GM23338 (cell line): ENCODE results near the gene CDYL2. TPM values are rescaled to one million over a fixed set of nuclear protein-coding genes. Genes with fewer than 3 reads are reported as not detected.

Experiments
- ATAC-seq: fragments of 200-7000 bp; cut with Tn5 transposase; 3 replicates; pipeline ENCODE4 v1.9.1; 2020
- DNase-seq: peaks from one replicate; pipeline ENCODE4 v3.0.0-alpha.2; 2015; ENCODE audit warnings: low spot score
- H2AFZ ChIP-seq: fragments of 200-600 bp; sonication (generic); 2 replicates; pipeline ENCODE4 v1.8.0; 2016; ENCODE audit warnings: antibody characterized with exemption, mild to moderate bottlenecking, moderate library complexity
- H3F3A ChIP-seq: fragments of 200-600 bp; sonication (generic); replicated peaks from 2 replicates; pipeline ENCODE4 v1.8.0; 2017; ENCODE audit warnings: antibody characterized with exemption, mixed run types, low read depth
- H3K27ac ChIP-seq: fragments of 200-600 bp; sonication (generic); 2 replicates; pipeline ENCODE4 v1.6.1; 2016; ENCODE audit warnings: low read depth
- H3K27me3 ChIP-seq: fragments of 200-600 bp; sonication (generic); 2 replicates; pipeline ENCODE4 v1.8.0; 2016; ENCODE audit warnings: mild to moderate bottlenecking, mixed run types, moderate library complexity; ENCODE audit not compliant: insufficient read depth
- H3K36me3 ChIP-seq: fragments of 200-600 bp; sonication (generic); 2 replicates; pipeline ENCODE4 v1.8.0; 2016; ENCODE audit warnings: mild to moderate bottlenecking; ENCODE audit not compliant: insufficient read depth
- H3K4me1 ChIP-seq: fragments of 200-600 bp; sonication (generic); 2 replicates; pipeline ENCODE4 v1.8.0; 2016; ENCODE audit warnings: mild to moderate bottlenecking, moderate library complexity; ENCODE audit not compliant: insufficient read depth
- H3K4me2 ChIP-seq: fragments of 200-600 bp; sonication (generic); 2 replicates; pipeline ENCODE4 v1.7.1; 2017; ENCODE audit warnings: mixed run types
- H3K4me3 ChIP-seq: fragments of 200-600 bp; sonication (generic); 2 replicates; pipeline ENCODE4 v1.6.1; 2016; ENCODE audit warnings: mixed run types
- H3K79me2 ChIP-seq: fragments of 200-600 bp; sonication (generic); replicated peaks from 2 replicates; pipeline ENCODE4 v1.8.0; 2017; ENCODE audit warnings: mild to moderate bottlenecking; ENCODE audit not compliant: insufficient read depth
- H3K9me2 ChIP-seq: fragments of 200-600 bp; sonication (generic); 2 replicates; pipeline ENCODE4 v1.8.0; 2017; ENCODE audit not compliant: insufficient read depth
- H4K20me1 ChIP-seq: fragments of 200-600 bp; sonication (generic); replicated peaks from 2 replicates; pipeline ENCODE4 v1.8.0; 2017; ENCODE audit warnings: mild to moderate bottlenecking; ENCODE audit not compliant: insufficient read depth
- H3K27ac Mint-ChIP-seq: 2 replicates; pipeline ENCODE4 v1.8.0; 2020; ENCODE audit warnings: inconsistent platforms, mild to moderate bottlenecking, moderate library complexity, mixed read lengths
- H3K27me3 Mint-ChIP-seq: 3 replicates; pipeline ENCODE4 v1.8.0; 2022; ENCODE audit warnings: low read depth, mild to moderate bottlenecking, moderate library complexity, mixed read lengths, inconsistent platforms; ENCODE audit not compliant: insufficient read depth, poor library complexity
- H3K36me3 Mint-ChIP-seq: 3 replicates; pipeline ENCODE4 v1.8.0; 2021; ENCODE audit warnings: low read depth, mild to moderate bottlenecking, inconsistent platforms, moderate library complexity, mixed read lengths
- H3K4me1 Mint-ChIP-seq: 3 replicates; pipeline ENCODE4 v1.8.0; 2020; ENCODE audit warnings: mild to moderate bottlenecking, inconsistent platforms, mixed read lengths
- H3K4me3 Mint-ChIP-seq: 3 replicates; pipeline ENCODE4 v1.8.0; 2021; ENCODE audit warnings: moderate library complexity, mild to moderate bottlenecking, inconsistent platforms, mixed read lengths
- H3K9me3 Mint-ChIP-seq: 3 replicates; pipeline ENCODE4 v1.8.0; 2020; ENCODE audit warnings: moderate library complexity, mild to moderate bottlenecking, inconsistent platforms, mixed read lengths
- CREB1 ChIP-seq: fragments of 250-450 bp; sonication (Bioruptor Pico); IDR thresholded peaks from 2 replicates; pipeline ENCODE4 v1.5.0; 2020; ENCODE audit warnings: low read depth, mild to moderate bottlenecking, moderate library complexity
- EZH2 ChIP-seq: fragments of 200-600 bp; sonication (generic); IDR thresholded peaks from one replicate; pipeline ENCODE4 v1.8.0; 2017; ENCODE audit warnings: antibody characterized with exemption, mild to moderate bottlenecking, low read depth; ENCODE audit not compliant: unreplicated experiment
- EZH2phosphoT487 ChIP-seq: fragments of 200-600 bp; sonication (generic); IDR thresholded peaks from one replicate; pipeline ENCODE4 v1.8.1; 2018; ENCODE audit warnings: antibody characterized with exemption; ENCODE audit not compliant: unreplicated experiment
- JUNB ChIP-seq: IDR thresholded peaks from one replicate; pipeline ENCODE4 v1.6.1; 2016; ENCODE audit warnings: antibody characterized with exemption; ENCODE audit not compliant: unreplicated experiment
- NANOG ChIP-seq: IDR thresholded peaks from 2 replicates; pipeline ENCODE4 v1.6.1; 2016; ENCODE audit warnings: antibody characterized with exemption, borderline replicate concordance
- POLR2AphosphoS5 ChIP-seq: IDR thresholded peaks from 2 replicates; pipeline ENCODE4 v1.6.1; 2016; ENCODE audit warnings: antibody characterized with exemption, low read depth
- REST ChIP-seq: IDR thresholded peaks from one replicate; pipeline ENCODE4 v1.6.1; 2018; ENCODE audit warnings: antibody characterized with exemption; ENCODE audit not compliant: unreplicated experiment
- STAT1 ChIP-seq: IDR thresholded peaks from one replicate; pipeline ENCODE4 v1.6.1; 2016; ENCODE audit warnings: antibody characterized with exemption; ENCODE audit not compliant: unreplicated experiment
- ZNF114 ChIP-seq: fragments of 250-450 bp; sonication (Bioruptor Pico); IDR thresholded peaks from 2 replicates; pipeline ENCODE4 v1.5.0; 2020; ENCODE audit warnings: mild to moderate bottlenecking, moderate library complexity
- ZNF331 ChIP-seq: fragments of 250-450 bp; sonication (Bioruptor Pico); IDR thresholded peaks from 2 replicates; pipeline ENCODE4 v1.5.0; 2020; ENCODE audit warnings: low read depth, mild to moderate bottlenecking, moderate library complexity
- polyA plus RNA-seq: library from polyadenylated mRNA; unstranded; fragments of >200 nt; fragmentation: Nextera tagmentation; extraction: Ambion mirVana; gene quantifications from 2 replicates; pipeline ENCODE4 v1.2.1, GENCODE V29; 2016
- total RNA-seq: library from RNA; depleted of rRNA; stranded (reverse); fragments of >200 nt; shearing (Covaris generic); gene quantifications from 2 replicates; pipeline ENCODE4 v1.2.3, GENCODE V29; 2014
- TF ChIP-seq, protein P1 (sequence below), 2 experiments: fragments of 200-600 bp in 1 of 2; sonication (generic) in 1 of 2; conservative IDR thresholded peaks; 2 replicates each; pipeline versions ENCODE4 v1.5.1 to v1.6.1; 2016 to 2017; ENCODE audit warnings: antibody characterized with exemption in 2 of 2, low read depth in 2 of 2, mild to moderate bottlenecking in 2 of 2, moderate library complexity in 1 of 2
- TF ChIP-seq, protein P2 (sequence below): IDR thresholded peaks from 2 replicates; pipeline ENCODE4 v1.6.1; 2016; ENCODE audit warnings: antibody characterized with exemption
- TF ChIP-seq, protein P3 (sequence below): fragments of 250-450 bp; sonication (Bioruptor Pico); IDR thresholded peaks from 2 replicates; pipeline ENCODE4 v1.5.0; 2020; ENCODE audit warnings: mild to moderate bottlenecking, moderate library complexity

Gene CDYL2
- total and polyA plus RNA-seq, 2 experiments from 2014 or later: 0.82 to 4.3 TPM

DNA sequence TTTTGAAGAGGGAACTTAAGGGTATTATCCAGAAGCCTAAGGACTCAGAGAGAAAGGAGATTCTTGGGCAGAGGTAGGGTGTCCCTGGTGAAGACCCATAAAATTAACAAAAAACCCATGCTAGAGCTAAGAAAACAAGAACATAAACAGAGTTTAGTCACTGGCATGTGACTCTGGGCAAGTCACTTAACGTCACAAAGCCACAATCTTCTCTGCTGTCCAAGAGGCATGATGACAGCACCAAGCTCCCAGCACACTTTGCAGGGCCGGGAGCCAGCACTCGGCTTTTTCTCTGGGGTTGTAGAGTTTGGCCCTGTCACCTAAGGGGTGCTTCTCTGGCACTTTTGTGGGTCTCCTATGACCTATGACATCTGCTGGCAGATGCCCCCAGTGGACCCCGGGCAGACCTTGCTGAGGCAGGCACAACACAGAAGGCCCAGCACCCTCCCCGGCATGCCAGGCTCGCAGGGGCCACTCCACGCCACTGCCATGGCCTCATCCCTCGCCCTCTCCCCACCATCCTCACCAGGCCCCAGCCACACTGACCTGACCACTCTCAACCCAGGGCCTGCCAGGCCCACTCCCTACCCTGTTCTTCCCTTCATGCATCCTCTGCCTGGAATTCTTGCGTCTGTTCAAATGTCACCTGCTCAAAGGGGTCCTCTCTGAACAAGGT lies 193.8 kb downstream of the CDYL2 start:
- H3K27me3 Mint-ChIP-seq: peaks cover 5% of the 10 kb centered on the region
- DNase-seq: no peak
- no peak overlapping the region for H3K4me2 ChIP-seq
- TF ChIP-seq, protein P1, sequence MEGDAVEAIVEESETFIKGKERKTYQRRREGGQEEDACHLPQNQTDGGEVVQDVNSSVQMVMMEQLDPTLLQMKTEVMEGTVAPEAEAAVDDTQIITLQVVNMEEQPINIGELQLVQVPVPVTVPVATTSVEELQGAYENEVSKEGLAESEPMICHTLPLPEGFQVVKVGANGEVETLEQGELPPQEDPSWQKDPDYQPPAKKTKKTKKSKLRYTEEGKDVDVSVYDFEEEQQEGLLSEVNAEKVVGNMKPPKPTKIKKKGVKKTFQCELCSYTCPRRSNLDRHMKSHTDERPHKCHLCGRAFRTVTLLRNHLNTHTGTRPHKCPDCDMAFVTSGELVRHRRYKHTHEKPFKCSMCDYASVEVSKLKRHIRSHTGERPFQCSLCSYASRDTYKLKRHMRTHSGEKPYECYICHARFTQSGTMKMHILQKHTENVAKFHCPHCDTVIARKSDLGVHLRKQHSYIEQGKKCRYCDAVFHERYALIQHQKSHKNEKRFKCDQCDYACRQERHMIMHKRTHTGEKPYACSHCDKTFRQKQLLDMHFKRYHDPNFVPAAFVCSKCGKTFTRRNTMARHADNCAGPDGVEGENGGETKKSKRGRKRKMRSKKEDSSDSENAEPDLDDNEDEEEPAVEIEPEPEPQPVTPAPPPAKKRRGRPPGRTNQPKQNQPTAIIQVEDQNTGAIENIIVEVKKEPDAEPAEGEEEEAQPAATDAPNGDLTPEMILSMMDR (conservative IDR thresholded peaks at IDR 0.05; ENCODE audit: low read depth in 2 of 2): no peak
- no peak for TF ChIP-seq CREB1 (CRISPR knock-in tag)
- TF ChIP-seq JUNB: no peak
- no peak for TF ChIP-seq ZNF114 (CRISPR knock-in tag)
- TF ChIP-seq, protein P2, sequence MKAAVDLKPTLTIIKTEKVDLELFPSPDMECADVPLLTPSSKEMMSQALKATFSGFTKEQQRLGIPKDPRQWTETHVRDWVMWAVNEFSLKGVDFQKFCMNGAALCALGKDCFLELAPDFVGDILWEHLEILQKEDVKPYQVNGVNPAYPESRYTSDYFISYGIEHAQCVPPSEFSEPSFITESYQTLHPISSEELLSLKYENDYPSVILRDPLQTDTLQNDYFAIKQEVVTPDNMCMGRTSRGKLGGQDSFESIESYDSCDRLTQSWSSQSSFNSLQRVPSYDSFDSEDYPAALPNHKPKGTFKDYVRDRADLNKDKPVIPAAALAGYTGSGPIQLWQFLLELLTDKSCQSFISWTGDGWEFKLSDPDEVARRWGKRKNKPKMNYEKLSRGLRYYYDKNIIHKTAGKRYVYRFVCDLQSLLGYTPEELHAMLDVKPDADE: no peak
- TF ChIP-seq EZH2phosphoT487: no peak
- TF ChIP-seq ZNF331: no peak
- no peak for TF ChIP-seq NANOG
- TF ChIP-seq, protein P3, sequence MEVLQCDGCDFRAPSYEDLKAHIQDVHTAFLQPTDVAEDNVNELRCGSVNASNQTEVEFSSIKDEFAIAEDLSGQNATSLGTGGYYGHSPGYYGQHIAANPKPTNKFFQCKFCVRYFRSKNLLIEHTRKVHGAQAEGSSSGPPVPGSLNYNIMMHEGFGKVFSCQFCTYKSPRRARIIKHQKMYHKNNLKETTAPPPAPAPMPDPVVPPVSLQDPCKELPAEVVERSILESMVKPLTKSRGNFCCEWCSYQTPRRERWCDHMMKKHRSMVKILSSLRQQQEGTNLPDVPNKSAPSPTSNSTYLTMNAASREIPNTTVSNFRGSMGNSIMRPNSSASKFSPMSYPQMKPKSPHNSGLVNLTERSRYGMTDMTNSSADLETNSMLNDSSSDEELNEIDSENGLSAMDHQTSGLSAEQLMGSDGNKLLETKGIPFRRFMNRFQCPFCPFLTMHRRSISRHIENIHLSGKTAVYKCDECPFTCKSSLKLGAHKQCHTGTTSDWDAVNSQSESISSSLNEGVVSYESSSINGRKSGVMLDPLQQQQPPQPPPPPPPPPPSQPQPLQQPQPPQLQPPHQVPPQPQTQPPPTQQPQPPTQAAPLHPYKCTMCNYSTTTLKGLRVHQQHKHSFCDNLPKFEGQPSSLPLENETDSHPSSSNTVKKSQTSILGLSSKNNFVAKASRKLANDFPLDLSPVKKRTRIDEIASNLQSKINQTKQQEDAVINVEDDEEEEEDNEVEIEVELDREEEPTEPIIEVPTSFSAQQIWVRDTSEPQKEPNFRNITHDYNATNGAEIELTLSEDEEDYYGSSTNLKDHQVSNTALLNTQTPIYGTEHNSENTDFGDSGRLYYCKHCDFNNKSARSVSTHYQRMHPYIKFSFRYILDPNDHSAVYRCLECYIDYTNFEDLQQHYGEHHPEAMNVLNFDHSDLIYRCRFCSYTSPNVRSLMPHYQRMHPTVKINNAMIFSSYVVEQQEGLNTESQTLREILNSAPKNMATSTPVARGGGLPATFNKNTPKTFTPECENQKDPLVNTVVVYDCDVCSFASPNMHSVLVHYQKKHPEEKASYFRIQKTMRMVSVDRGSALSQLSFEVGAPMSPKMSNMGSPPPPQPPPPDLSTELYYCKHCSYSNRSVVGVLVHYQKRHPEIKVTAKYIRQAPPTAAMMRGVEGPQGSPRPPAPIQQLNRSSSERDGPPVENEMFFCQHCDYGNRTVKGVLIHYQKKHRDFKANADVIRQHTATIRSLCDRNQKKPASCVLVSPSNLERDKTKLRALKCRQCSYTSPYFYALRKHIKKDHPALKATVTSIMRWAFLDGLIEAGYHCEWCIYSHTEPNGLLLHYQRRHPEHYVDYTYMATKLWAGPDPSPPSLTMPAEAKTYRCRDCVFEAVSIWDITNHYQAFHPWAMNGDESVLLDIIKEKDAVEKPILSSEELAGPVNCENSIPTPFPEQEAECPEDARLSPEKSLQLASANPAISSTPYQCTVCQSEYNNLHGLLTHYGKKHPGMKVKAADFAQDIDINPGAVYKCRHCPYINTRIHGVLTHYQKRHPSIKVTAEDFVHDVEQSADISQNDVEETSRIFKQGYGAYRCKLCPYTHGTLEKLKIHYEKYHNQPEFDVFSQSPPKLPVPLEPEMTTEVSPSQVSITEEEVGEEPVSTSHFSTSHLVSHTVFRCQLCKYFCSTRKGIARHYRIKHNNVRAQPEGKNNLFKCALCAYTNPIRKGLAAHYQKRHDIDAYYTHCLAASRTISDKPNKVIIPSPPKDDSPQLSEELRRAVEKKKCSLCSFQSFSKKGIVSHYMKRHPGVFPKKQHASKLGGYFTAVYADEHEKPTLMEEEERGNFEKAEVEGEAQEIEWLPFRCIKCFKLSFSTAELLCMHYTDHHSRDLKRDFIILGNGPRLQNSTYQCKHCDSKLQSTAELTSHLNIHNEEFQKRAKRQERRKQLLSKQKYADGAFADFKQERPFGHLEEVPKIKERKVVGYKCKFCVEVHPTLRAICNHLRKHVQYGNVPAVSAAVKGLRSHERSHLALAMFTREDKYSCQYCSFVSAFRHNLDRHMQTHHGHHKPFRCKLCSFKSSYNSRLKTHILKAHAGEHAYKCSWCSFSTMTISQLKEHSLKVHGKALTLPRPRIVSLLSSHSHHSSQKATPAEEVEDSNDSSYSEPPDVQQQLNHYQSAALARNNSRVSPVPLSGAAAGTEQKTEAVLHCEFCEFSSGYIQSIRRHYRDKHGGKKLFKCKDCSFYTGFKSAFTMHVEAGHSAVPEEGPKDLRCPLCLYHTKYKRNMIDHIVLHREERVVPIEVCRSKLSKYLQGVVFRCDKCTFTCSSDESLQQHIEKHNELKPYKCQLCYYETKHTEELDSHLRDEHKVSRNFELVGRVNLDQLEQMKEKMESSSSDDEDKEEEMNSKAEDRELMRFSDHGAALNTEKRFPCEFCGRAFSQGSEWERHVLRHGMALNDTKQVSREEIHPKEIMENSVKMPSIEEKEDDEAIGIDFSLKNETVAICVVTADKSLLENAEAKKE (CRISPR knock-in tag): no peak
- TF ChIP-seq EZH2: no peak
- no peak for TF ChIP-seq REST
- no peak for TF ChIP-seq STAT1
- TF ChIP-seq POLR2AphosphoS5: no peak
- H3K36me3 ChIP-seq: no peaks in the 10 kb centered on the region
- no peaks in the 10 kb centered on the region for H4K20me1 ChIP-seq
- no peak overlapping the region for H3K27ac ChIP-seq
- no peaks in the 10 kb centered on the region for H3F3A ChIP-seq
- peaks cover 21% of the 10 kb centered on the region for H3K9me3 Mint-ChIP-seq
- no peaks in the 10 kb centered on the region for H3K79me2 ChIP-seq
- no peak overlapping the region for H2AFZ ChIP-seq
- no peak for ATAC-seq
- H3K4me1 Mint-ChIP-seq: peaks cover 8% of the 10 kb centered on the region
- H3K36me3 Mint-ChIP-seq: 0 out of 3 replicates have a peak, but pooled peaks cover 2% of the 10 kb centered on the region
- no peaks in the 10 kb centered on the region for H3K4me1 ChIP-seq
- no peaks in the 10 kb centered on the region for H3K27me3 ChIP-seq
- no peaks in the 10 kb centered on the region for H3K9me2 ChIP-seq
- H3K27ac Mint-ChIP-seq: no peak overlapping the region
- H3K4me3 Mint-ChIP-seq: no peak overlapping the region
- no peak overlapping the region for H3K4me3 ChIP-seq
